Gastrocnemius medialis (tissue), 4 donors: ENCODE results near the gene PAPSS1. TPM values are rescaled to one million over a fixed set of nuclear protein-coding genes. Genes with fewer than 3 reads are reported as not detected.
A peak's percentile ranks its signal among the peaks of the same experiment; 100 is the strongest.

Experiments used
- ATAC-seq, 2 donors: fragments of 150-250 bp; one replicate each; pipeline ENCODE4 v1.9.1; 2016
- DNase-seq, 2 donors: peaks; one replicate each; pipeline ENCODE4 v3.0.0-alpha.2; 2019
- H3K27ac ChIP-seq, 4 donors: fragments of 200-600 bp; sonication (generic); 1 replicate in 1 of 4; 2 replicates in 3 of 4; pipeline ENCODE4 v1.5.1; 2016 to 2018; ENCODE audit warnings: mild to moderate bottlenecking in 2 of 4, moderate library complexity in 1 of 4
- H3K27me3 ChIP-seq, 3 donors: fragments of 200-600 bp; sonication (generic) in 2 of 3; 1 replicate in 1 of 3; 2 replicates in 2 of 3; pipeline versions ENCODE4 v1.5.1 to v1.6.0; 2016 to 2019; ENCODE audit warnings: mild to moderate bottlenecking in 1 of 3, moderate library complexity in 1 of 3
- H3K36me3 ChIP-seq, 2 donors: fragments of 200-600 bp; sonication (generic) in 1 of 2; one replicate each; pipeline ENCODE4 v1.5.1; 2017 to 2018
- H3K4me1 ChIP-seq, 2 donors: fragments of 200-600 bp; sonication (generic) in 1 of 2; one replicate each; pipeline ENCODE4 v1.5.1; 2016 to 2017; ENCODE audit warnings: mild to moderate bottlenecking in 2 of 2
- H3K4me3 ChIP-seq, 4 donors: fragments of 200-600 bp; sonication (generic) in 3 of 4; 1 replicate in 1 of 4; 2 replicates in 3 of 4; pipeline ENCODE4 v1.5.1; 2016 to 2019; ENCODE audit warnings: mild to moderate bottlenecking in 2 of 4
- H3K9me3 ChIP-seq, 3 donors: fragments of 200-600 bp; sonication (generic) in 2 of 3; 1 replicate in 1 of 3; 2 replicates in 2 of 3; pipeline ENCODE4 v1.5.1; 2016 to 2019
- CTCF ChIP-seq, 5 experiments: fragments of 450-650 bp in 3 of 5; fragments of 200-600 bp in 2 of 5; sonication (generic) in 2 of 5; IDR thresholded peaks in 4 of 5; conservative IDR thresholded peaks in 1 of 5; 1 replicate in 4 of 5; 2 replicates in 1 of 5; pipeline ENCODE4 v1.5.1; 2016 to 2019; ENCODE audit warnings: antibody characterized with exemption in 5 of 5, mild to moderate bottlenecking in 3 of 5, moderate library complexity in 3 of 5
- POLR2A ChIP-seq, 2 donors: fragments of 450-650 bp; IDR thresholded peaks; one replicate each; pipeline ENCODE4 v1.6.1; 2017; ENCODE audit warnings: antibody characterized with exemption in 2 of 2, mild to moderate bottlenecking in 2 of 2, moderate library complexity in 2 of 2
- in situ Hi-C, 4 donors: fragments of 200-750 bp; cut with MboI; loops; one replicate each; pipeline versions ENCODE4 v1.15.0 to v1.8.0; 2017; ENCODE audit warnings: low sequenced_read_pairs in 4 of 4
- intact Hi-C: fragments of 100-400 bp; cut with DNase I; formaldehyde crosslinking; loops from one replicate; pipeline ENCODE4 v1.15.1; 2023; ENCODE audit warnings: low total_unique reads
- total RNA-seq, 4 donors: library from RNA; depleted of rRNA; stranded (reverse); fragments of >200 nt; gene quantifications; one replicate each; pipeline versions ENCODE4 v1.1.0 to v1.2.3, GENCODE V29; 2016

Gene PAPSS1
- total RNA-seq, 4 donors from 2014 or later = 3.7 to 7.0 (median 5.9) TPM

DNA sequence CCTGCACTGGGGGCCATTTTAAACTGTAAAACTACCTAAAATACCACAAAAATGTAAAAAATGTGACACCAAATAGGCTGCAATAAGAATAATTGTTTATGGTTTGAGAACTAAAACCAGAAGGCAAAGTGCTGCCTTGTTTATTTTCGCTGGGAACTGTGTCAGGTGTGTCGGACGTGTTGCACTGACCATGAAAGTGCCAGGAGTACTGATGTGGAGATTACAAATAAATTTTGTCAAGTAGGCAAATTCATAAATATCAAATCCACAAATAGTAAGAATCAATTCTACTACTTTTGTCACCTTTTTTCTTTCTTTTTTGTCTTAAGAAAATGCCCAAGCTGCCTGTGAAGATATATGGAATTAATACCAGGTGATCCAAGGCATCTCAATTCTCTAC, 37.7 kb downstream of the PAPSS1 start:
- DNase-seq = no peak
- intact Hi-C loops (no loop called here), in situ Hi-C loops (no loop called here)
- no peak overlapping the region for H3K27ac ChIP-seq
- H3K27me3 ChIP-seq = no peaks in the 10 kb centered on the region
- no peak overlapping the region for H3K4me3 ChIP-seq
- TF ChIP-seq POLR2A (IDR thresholded peaks at IDR 0.05) (no peak), CTCF (IDR thresholded peaks at IDR 0.05 in 4 of 5, conservative IDR thresholded peaks at IDR 0.05 in 1 of 5) (no peak)
- ATAC-seq = no peak
- no peaks in the 10 kb centered on the region for H3K36me3 ChIP-seq
- H3K4me1 ChIP-seq = no peaks in the 10 kb centered on the region
- H3K9me3 ChIP-seq = no peaks in the 10 kb centered on the region

GRCh38 chr4:107669068-107669467, 51.0 kb downstream of the PAPSS1 start:
- in situ Hi-C loops (no loop called here), intact Hi-C loops (no loop called here)
- DNase-seq (no peak), ATAC-seq (no peak)
- Histone ChIP-seq H3K9me3 (no peaks in the 10 kb centered on the region), H3K27ac (no peak overlapping the region), H3K4me3 (no peak overlapping the region), H3K36me3 (no peaks in the 10 kb centered on the region), H3K4me1 (peaks cover 0 to 4% of the 10 kb centered on the region in 2 donors), H3K27me3 (no peaks in the 10 kb centered on the region)
- no peak for TF ChIP-seq CTCF (IDR thresholded peaks at IDR 0.05 in 4 of 5, conservative IDR thresholded peaks at IDR 0.05 in 1 of 5)
- TF ChIP-seq POLR2A (IDR thresholded peaks at IDR 0.05) = no peak

DNA sequence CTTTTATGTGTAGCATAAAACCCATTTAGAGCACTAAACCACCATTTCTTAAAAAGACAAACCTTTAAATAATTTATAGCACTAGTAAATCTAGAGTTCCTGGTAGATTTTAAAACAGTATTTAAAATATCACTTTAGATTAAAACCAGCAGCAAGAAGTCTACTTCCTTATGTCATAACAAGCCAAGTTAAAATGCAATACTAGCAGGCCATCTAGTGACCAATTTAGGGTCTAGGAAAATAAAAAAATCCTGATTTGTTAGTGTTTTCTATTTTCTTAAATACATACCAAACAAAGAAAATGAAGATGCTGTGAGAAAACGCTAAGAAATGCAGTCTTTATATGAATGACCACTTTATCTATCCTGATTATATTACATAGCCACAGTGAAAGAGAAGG, 53.9 kb downstream of the PAPSS1 start:
- in situ Hi-C loops = no loop called here
- no peak for ATAC-seq
- Histone ChIP-seq H3K27ac (no peak overlapping the region), H3K4me1 (peaks cover 0 to 4% of the 10 kb centered on the region in 2 donors), H3K27me3 (no peaks in the 10 kb centered on the region), H3K9me3 (no peaks in the 10 kb centered on the region), H3K4me3 (no peak overlapping the region), H3K36me3 (no peaks in the 10 kb centered on the region)
- TF ChIP-seq POLR2A (IDR thresholded peaks at IDR 0.05) (no peak), CTCF (IDR thresholded peaks at IDR 0.05 in 4 of 5, conservative IDR thresholded peaks at IDR 0.05 in 1 of 5) (peak in 1 of 5 experiments; percentile 20)
- intact Hi-C loops = no loop called here
- DNase-seq = no peak

- in situ Hi-C loops = no loop called here
- no peak for ATAC-seq
- H3K9me3 ChIP-seq = no peaks in the 10 kb centered on the region
These were observed 55.0 kb downstream of the PAPSS1 start for GRCh38 chr4:107665001-107665400.

More at GRCh38 chr4:107665001-107665400, 55.0 kb downstream of the PAPSS1 start:
- Histone ChIP-seq H3K27ac (no peak overlapping the region), H3K4me1 (peaks cover 0 to 4% of the 10 kb centered on the region in 2 donors), H3K27me3 (no peaks in the 10 kb centered on the region), H3K36me3 (no peaks in the 10 kb centered on the region), H3K4me3 (no peak overlapping the region)
- TF ChIP-seq POLR2A (IDR thresholded peaks at IDR 0.05) = no peak
- TF ChIP-seq CTCF (IDR thresholded peaks at IDR 0.05 in 4 of 5, conservative IDR thresholded peaks at IDR 0.05 in 1 of 5) = no peak
- DNase-seq = no peak
- intact Hi-C loops = no loop called here
